ENCODE measurements around the gene SLFNL1.
A peak's percentile ranks its signal among the peaks of the same experiment; 100 is the strongest.

SLFNL1 gene

DNA sequence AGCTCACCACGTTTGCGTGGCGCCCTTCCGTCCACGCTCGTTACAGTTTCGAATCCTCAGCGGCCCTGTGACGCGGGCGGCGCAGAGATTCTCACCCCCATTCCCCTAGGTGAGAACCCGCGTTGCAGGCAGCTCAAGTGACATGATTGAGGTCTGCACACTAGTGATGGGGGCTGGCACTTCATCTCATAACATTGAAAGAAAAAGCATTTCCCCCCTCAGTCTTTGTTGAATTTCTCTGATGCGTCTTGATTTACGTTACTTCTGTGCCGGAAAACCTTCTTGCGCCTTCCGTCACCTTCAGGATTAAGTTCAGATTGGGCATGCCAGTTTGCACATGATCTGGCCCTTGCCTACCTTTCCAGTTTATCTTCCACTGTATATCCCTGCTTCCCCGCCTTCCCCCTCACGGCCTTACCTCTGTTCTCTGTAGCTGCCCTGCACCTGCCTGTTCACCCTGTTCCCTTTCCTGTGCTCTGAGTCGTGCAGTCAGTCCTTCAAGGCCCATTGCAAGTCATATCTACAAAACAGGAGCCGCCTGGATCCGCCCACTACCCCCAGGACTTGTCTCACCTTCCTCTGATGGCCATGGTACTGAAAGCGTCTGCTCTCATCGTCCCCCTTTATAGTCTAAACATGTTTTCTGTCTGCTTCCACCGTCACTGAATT lies 40.9 kb downstream of the SLFNL1 start:
- TF ChIP-seq, protein P1, sequence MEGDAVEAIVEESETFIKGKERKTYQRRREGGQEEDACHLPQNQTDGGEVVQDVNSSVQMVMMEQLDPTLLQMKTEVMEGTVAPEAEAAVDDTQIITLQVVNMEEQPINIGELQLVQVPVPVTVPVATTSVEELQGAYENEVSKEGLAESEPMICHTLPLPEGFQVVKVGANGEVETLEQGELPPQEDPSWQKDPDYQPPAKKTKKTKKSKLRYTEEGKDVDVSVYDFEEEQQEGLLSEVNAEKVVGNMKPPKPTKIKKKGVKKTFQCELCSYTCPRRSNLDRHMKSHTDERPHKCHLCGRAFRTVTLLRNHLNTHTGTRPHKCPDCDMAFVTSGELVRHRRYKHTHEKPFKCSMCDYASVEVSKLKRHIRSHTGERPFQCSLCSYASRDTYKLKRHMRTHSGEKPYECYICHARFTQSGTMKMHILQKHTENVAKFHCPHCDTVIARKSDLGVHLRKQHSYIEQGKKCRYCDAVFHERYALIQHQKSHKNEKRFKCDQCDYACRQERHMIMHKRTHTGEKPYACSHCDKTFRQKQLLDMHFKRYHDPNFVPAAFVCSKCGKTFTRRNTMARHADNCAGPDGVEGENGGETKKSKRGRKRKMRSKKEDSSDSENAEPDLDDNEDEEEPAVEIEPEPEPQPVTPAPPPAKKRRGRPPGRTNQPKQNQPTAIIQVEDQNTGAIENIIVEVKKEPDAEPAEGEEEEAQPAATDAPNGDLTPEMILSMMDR (IDR thresholded peaks at IDR 0.05), result no peak
- Histone ChIP-seq H3K36me3 (ENCODE audit: control insufficient read depth, insufficient read depth, low read length) (no peaks in the 10 kb centered on the region), H3K4me2 (ENCODE audit: low read length) (peak overlapping the region; percentile 77), H3K9me3 (ENCODE audit: control insufficient read depth, low read length) (no peaks in the 10 kb centered on the region), H2AFZ (peak overlapping the region; percentile 33), H3K9ac (no peak overlapping the region), H3K4me1 (peaks cover 6% of the 10 kb centered on the region), H3K4me3 (ENCODE audit: low read depth, low read length) (peak overlapping the region; percentile 63), H3K27me3 (ENCODE audit: control insufficient read depth, insufficient read depth, low read length) (no peaks in the 10 kb centered on the region), H3K27ac (peak overlapping the region; percentile 70), H3K79me2 (no peaks in the 10 kb centered on the region)

DNA sequence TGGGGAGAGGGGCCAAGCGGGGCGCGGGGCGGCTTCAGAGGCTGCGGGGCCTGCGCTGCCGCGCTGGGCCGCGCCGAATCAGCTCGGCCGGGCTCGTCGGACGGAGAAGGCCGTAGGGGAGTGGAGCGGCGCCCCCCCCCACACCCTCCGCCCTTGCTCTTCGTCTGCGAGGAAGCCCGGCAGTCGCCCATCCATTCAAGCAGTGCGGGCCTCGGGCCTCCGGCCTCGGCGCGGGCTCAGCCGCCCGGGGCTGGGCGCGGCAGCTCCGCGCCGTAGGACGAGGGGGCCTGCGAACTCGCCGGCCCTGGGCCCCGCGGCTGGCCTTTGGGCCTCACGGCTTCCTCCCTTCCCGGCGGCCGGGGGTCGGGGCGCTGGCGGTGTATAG lies 41.5 kb downstream of the SLFNL1 start:
- Histone ChIP-seq H3K27me3 (ENCODE audit: control insufficient read depth, insufficient read depth, low read length) (no peaks in the 10 kb centered on the region), H2AFZ (peak overlapping the region; percentile 33), H3K79me2 (no peaks in the 10 kb centered on the region), H3K4me2 (ENCODE audit: low read length) (peak overlapping the region; percentile 77), H3K4me1 (peaks cover 6% of the 10 kb centered on the region), H3K9ac (no peak overlapping the region), H3K4me3 (ENCODE audit: low read depth, low read length) (peak overlapping the region; percentile 63), H3K9me3 (ENCODE audit: control insufficient read depth, low read length) (no peaks in the 10 kb centered on the region), H3K27ac (peak overlapping the region; percentile 70), H3K36me3 (ENCODE audit: control insufficient read depth, insufficient read depth, low read length) (no peaks in the 10 kb centered on the region)
- TF ChIP-seq, protein P1 (IDR thresholded peaks at IDR 0.05), result no peak

DNA sequence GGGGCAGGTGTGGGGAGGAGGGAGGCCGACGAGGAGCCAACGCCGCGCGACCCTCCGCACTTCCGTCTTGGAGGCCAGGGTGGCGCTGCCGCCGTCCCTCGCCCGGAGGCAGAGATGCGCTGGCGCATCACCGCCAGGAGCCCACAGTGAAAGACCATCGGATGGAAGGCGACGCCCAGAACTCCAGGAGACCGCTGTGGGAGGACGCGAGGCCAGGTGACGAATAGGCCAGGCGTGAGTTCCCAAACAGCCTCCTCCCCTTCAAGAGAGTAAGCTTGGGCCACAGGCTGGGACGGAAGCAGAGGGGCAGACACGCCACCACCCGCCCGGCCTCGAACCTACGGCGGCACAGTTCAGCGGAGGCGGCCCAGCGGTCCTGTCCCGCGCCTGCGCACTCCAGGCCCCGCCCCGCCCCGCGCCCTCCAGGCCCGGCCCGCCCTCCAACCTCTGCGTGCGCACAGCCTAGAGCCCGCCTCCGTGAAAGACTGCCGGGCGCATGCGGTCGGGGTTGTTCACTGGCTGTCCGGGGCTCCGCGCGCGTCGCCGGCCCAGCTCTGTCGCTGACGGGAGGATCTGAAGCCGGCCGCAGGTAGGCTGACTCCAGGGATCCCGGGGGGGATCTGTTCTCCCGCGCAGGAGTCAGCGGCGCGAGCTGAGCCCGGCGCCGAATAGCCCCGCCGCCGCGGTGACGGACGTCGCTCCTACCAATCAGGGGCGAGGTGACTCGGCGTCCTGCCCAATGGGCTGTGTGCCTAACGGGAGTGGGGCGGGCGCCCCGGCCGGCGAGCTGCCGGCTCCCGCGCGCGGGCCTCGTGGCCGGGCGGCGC lies 42.1 kb downstream of the SLFNL1 start, which contains the start of gene CTPS1:
Gene CTPS1, plus strand, starts transcription at position 456 of the 827 bp plus-strand sequence. CDS start 3,595 bp downstream, outside the sequence.
- Histone ChIP-seq H3K27me3 (ENCODE audit: control insufficient read depth, insufficient read depth, low read length) (no peaks in the 10 kb centered on the region), H3K4me1 (peaks cover 6% of the 10 kb centered on the region), H3K79me2 (no peaks in the 10 kb centered on the region)

DNA sequence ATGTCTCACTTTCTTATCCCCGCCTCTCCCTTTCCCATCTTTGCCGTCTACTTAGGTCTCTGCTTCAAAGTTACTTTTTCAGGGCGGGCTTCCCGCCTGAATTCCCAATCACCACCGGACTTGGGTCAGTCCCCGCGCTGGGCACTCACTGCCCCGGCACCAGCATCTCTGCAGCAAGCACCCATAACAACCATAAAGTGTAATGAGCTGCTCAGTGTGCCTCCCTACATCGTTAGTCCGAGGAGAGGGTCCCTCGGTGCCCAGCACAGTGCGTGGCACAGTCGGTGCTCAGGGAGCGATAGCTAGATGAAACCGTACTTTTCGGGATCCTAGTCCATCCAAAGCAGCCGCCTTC lies 42.7 kb downstream of the SLFNL1 start:
- Histone ChIP-seq H3K9ac (no peak overlapping the region), H3K79me2 (no peaks in the 10 kb centered on the region), H3K9me3 (ENCODE audit: control insufficient read depth, low read length) (no peaks in the 10 kb centered on the region), H2AFZ (peak overlapping the region; percentile 98), H3K36me3 (ENCODE audit: control insufficient read depth, insufficient read depth, low read length) (no peaks in the 10 kb centered on the region), H3K4me1 (peaks cover 6% of the 10 kb centered on the region), H3K4me2 (ENCODE audit: low read length) (peak overlapping the region; percentile 67), H3K27me3 (ENCODE audit: control insufficient read depth, insufficient read depth, low read length) (no peaks in the 10 kb centered on the region), H3K4me3 (ENCODE audit: low read depth, low read length) (peak overlapping the region; percentile 80), H3K27ac (peak overlapping the region; percentile 85)
- TF ChIP-seq, protein P1 (IDR thresholded peaks at IDR 0.05), result no peak

More for the DNA sequence above, 42.1 kb downstream of the SLFNL1 start, which contains the start of gene CTPS1:
- Histone ChIP-seq H3K4me3 (ENCODE audit: low read depth, low read length) (peak within 1 kb of the TSS; percentile 80), H3K36me3 (ENCODE audit: control insufficient read depth, insufficient read depth, low read length) (no peaks in the 10 kb centered on the region), H3K9me3 (ENCODE audit: control insufficient read depth, low read length) (no peaks in the 10 kb centered on the region), H3K27ac (peak within 1 kb of the TSS; percentile 85), H2AFZ (peak within 1 kb of the TSS; percentile 98), H3K9ac (no peak within 1 kb of the TSS), H3K4me2 (ENCODE audit: low read length) (peak within 1 kb of the TSS; percentile 77)
- TF ChIP-seq, protein P1 (IDR thresholded peaks at IDR 0.05), result no peak
